HepG2 (cell line): Measurements from ENCODE around the gene TP53TG5. TPM values are rescaled to one million over a fixed set of nuclear protein-coding genes. Genes with fewer than 3 reads are reported as not detected.

Source experiments
- ARNT ChIP-seq: fragments of 450-650 bp; IDR thresholded peaks from 2 replicates; pipeline ENCODE4 v1.6.1; 2017
- ATF1 ChIP-seq: IDR thresholded peaks from 2 replicates; pipeline ENCODE4 v1.6.1; 2016; ENCODE audit warnings: mild to moderate bottlenecking, control low read depth
- CREBL2 ChIP-seq: sonication (generic); formaldehyde crosslinking; IDR thresholded peaks from 2 replicates; pipeline ENCODE4 v1.8.1; 2023; ENCODE audit warnings: missing genetic modification reagents, mild to moderate bottlenecking, borderline replicate concordance
- CTCF ChIP-seq: sonication (generic); formaldehyde crosslinking; IDR thresholded peaks from 2 replicates; pipeline ENCODE4 v1.5.0; 2020; ENCODE audit warnings: mild to moderate bottlenecking, missing genetic modification reagents, moderate library complexity
- HDAC1 ChIP-seq: sonication (generic); formaldehyde crosslinking; IDR thresholded peaks from 2 replicates; pipeline ENCODE4 v1.5.1; 2020; ENCODE audit warnings: mild to moderate bottlenecking, missing genetic modification reagents
- JUN ChIP-seq: sonication (generic); formaldehyde crosslinking; IDR thresholded peaks from 2 replicates; pipeline ENCODE4 v1.4.0; 2020; ENCODE audit warnings: mild to moderate bottlenecking, missing genetic modification reagents
- KAT8 ChIP-seq: IDR thresholded peaks from 2 replicates; pipeline ENCODE4 v1.6.1; 2016; ENCODE audit warnings: missing genetic modification reagents, missing compliant biosample characterization
- KLF6 ChIP-seq: IDR thresholded peaks from 2 replicates; pipeline ENCODE4 v1.8.0; 2016; ENCODE audit warnings: missing biosample characterization, missing genetic modification reagents
- MAFG ChIP-seq: sonication (generic); formaldehyde crosslinking; IDR thresholded peaks from 2 replicates; pipeline ENCODE4 v1.5.1; 2020; ENCODE audit warnings: mild to moderate bottlenecking, missing genetic modification reagents
- NFYC ChIP-seq: IDR thresholded peaks from 2 replicates; pipeline ENCODE4 v1.6.1; 2016; ENCODE audit warnings: missing genetic modification reagents, missing compliant biosample characterization
- RCOR2 ChIP-seq: IDR thresholded peaks from 2 replicates; pipeline ENCODE4 v1.6.1; 2016; ENCODE audit warnings: missing biosample characterization, missing genetic modification reagents
- RFX3 ChIP-seq: IDR thresholded peaks from 2 replicates; pipeline ENCODE4 v1.6.1; 2016; ENCODE audit warnings: missing biosample characterization, missing genetic modification reagents
- SMAD3 ChIP-seq: sonication (generic); formaldehyde crosslinking; IDR thresholded peaks from 2 replicates; pipeline ENCODE4 v1.4.0; 2020; ENCODE audit warnings: missing genetic modification reagents
- SMC3 ChIP-seq: IDR thresholded peaks from 2 replicates; pipeline ENCODE4 v1.6.1; 2011; ENCODE audit warnings: low read length, improper control_type of control experiment
- SNRNP70 ChIP-seq: fragments of 200-400 bp; formaldehyde crosslinking; IDR thresholded peaks from 2 replicates; pipeline ENCODE4 v1.6.1; 2017; ENCODE audit warnings: mild to moderate bottlenecking, low read depth, low read length, moderate library complexity
- ZBTB7B ChIP-seq: sonication (generic); formaldehyde crosslinking; IDR thresholded peaks from 2 replicates; pipeline ENCODE4 v1.4.0; 2020; ENCODE audit warnings: missing genetic modification reagents
- ZNF280B ChIP-seq: sonication (generic); formaldehyde crosslinking; IDR thresholded peaks from 2 replicates; pipeline ENCODE4 v1.5.0; 2020; ENCODE audit warnings: missing genetic modification reagents, mild to moderate bottlenecking, borderline replicate concordance
- ZNF501 ChIP-seq: sonication (generic); formaldehyde crosslinking; IDR thresholded peaks from 2 replicates; pipeline ENCODE4 v1.5.1; 2020; ENCODE audit warnings: mild to moderate bottlenecking, moderate library complexity, missing genetic modification reagents
- ZNF562 ChIP-seq: sonication (generic); formaldehyde crosslinking; IDR thresholded peaks from 2 replicates; pipeline ENCODE4 v1.8.0; 2022; ENCODE audit warnings: missing genetic modification reagents, borderline replicate concordance
- ZNF687 ChIP-seq: sonication (generic); formaldehyde crosslinking; IDR thresholded peaks from 2 replicates; pipeline ENCODE4 v1.5.1; 2020; ENCODE audit warnings: mild to moderate bottlenecking, missing genetic modification reagents, moderate library complexity
- ZNF703 ChIP-seq: sonication (generic); formaldehyde crosslinking; IDR thresholded peaks from 2 replicates; pipeline ENCODE4 v1.5.1; 2020; ENCODE audit warnings: missing genetic modification reagents, mild to moderate bottlenecking, moderate library complexity, borderline replicate concordance
- ZNF777 ChIP-seq: sonication (generic); formaldehyde crosslinking; IDR thresholded peaks from 2 replicates; pipeline ENCODE4 v1.4.0; 2020; ENCODE audit warnings: missing genetic modification reagents
- ZNF839 ChIP-seq: sonication (generic); formaldehyde crosslinking; IDR thresholded peaks from 2 replicates; pipeline ENCODE4 v1.4.0; 2020; ENCODE audit warnings: missing genetic modification reagents, mild to moderate bottlenecking, borderline replicate concordance
- ZNF891 ChIP-seq: sonication (generic); formaldehyde crosslinking; IDR thresholded peaks from 2 replicates; pipeline ENCODE4 v1.5.0; 2020; ENCODE audit warnings: mild to moderate bottlenecking, missing genetic modification reagents
- polyA plus RNA-seq, 8 experiments: library from polyadenylated mRNA; depleted of rRNA in 3 of 8; stranded (reverse) in 7 of 8; unstranded in 1 of 8; fragments of >200 nt; fragmentation: Illumina TruSeq in 4 of 8; extraction: Trizol in 4 of 8; gene quantifications; 2 replicates each; pipeline versions ENCODE4 v1.2.1 to v1.2.3, GENCODE V29; 2011 to 2016; ENCODE audit warnings: low read depth in 4 of 8, missing spikeins in 1 of 8, mixed read lengths in 1 of 8; ENCODE audit not compliant: insufficient read depth in 1 of 8
- total RNA-seq, 5 experiments: library from RNA; depleted of rRNA; stranded (reverse); fragments of >200 nt; fragmentation: Illumina TruSeq; extraction: Trizol; gene quantifications; 2 replicates each; pipeline ENCODE4 v1.2.3, GENCODE V29; 2016; ENCODE audit warnings: low read depth in 1 of 5

TP53TG5 gene
- total and polyA plus RNA-seq, 2 of the 13 experiments (the other 11 are each of a cell fraction or from before 2014, with no cell fraction given) = 0.11 TPM; not detected in 1

- TF ChIP-seq ZNF687 (CRISPR knock-in tag) (peak; percentile 98), ZNF501 (CRISPR knock-in tag) (peak; percentile 100), SMC3 (no peak), SNRNP70 (no peak), KAT8 (CRISPR knock-in tag) (peak; percentile 100), ATF1 (CRISPR knock-in tag) (peak; percentile 93), CREBL2 (CRISPR knock-in tag) (no peak), RCOR2 (CRISPR knock-in tag) (0 out of 2 replicates have a peak, but pooled peaks have one; percentile 28), CTCF (peak; percentile 38; the same call in 1 of the 2 replicates), RFX3 (CRISPR knock-in tag) (peak; percentile 62; the same call in 1 of the 2 replicates), JUN (CRISPR knock-in tag) (no peak), ZNF839 (peak; percentile 94; the same call in 1 of the 2 replicates), SMAD3 (CRISPR knock-in tag) (peak; percentile 94), NFYC (CRISPR knock-in tag) (peak; percentile 97), HDAC1 (CRISPR knock-in tag) (peak; percentile 100), ZNF777 (CRISPR knock-in tag) (0 out of 2 replicates have a peak, but pooled peaks have one; percentile 48), ZNF891 (CRISPR knock-in tag) (peak; percentile 99), MAFG (CRISPR knock-in tag) (no peak), ZNF703 (CRISPR knock-in tag) (no peak), ZNF562 (CRISPR knock-in tag) (no peak), KLF6 (CRISPR knock-in tag) (peak; percentile 84; the same call in 1 of the 2 replicates), ZNF280B (peak; percentile 98), ZBTB7B (peak; percentile 87; the same call in 1 of the 2 replicates), ARNT (no peak)
Measured at GRCh38 chr20:45415822-45416637, 37.9 kb upstream of the TP53TG5 start, which contains the start of gene PIGT (continued).
